Stimulated activated naive B cell treated with anti-CD40 and anti-IgM and Interleukin-4, amounts not matched to agents 10 μg/mL and 1 μg/mL and 100 μg/mL, for 72 hours (primary cell): ENCODE results near the gene MFSD6.
A peak's percentile ranks its signal among the peaks of the same experiment; 100 is the strongest.
"Not testable (repeated sequence)": the region's sequence is repeated elsewhere in the genome, so short reads cannot be mapped to it uniquely, and the experiment has no call there.

Experiments used
- ATAC-seq, 2 donors: fragments of 150-1000 bp; cut with Tn5 transposase; replicated peaks; 2 replicates each; pipeline ENCODE4 v1.10.0; 2021; ENCODE audit warnings: moderate library complexity in 1 of 2
- DNase-seq: peaks from one replicate; pipeline ENCODE4 v3.0.0; 2021
- H3K27ac Mint-ChIP-seq: one replicate; pipeline ENCODE4 v1.8.0; 2022; ENCODE audit warnings: mild to moderate bottlenecking, mixed read lengths
- H3K27me3 Mint-ChIP-seq, 2 donors: one replicate each; pipeline ENCODE4 v1.8.0; 2022; ENCODE audit warnings: mixed read lengths in 2 of 2
- H3K36me3 Mint-ChIP-seq, 2 donors: one replicate each; pipeline ENCODE4 v1.8.0; 2022; ENCODE audit warnings: mixed read lengths in 2 of 2, mild to moderate bottlenecking in 1 of 2
- H3K4me1 Mint-ChIP-seq, 2 donors: one replicate each; pipeline ENCODE4 v1.8.0; 2022; ENCODE audit warnings: mixed read lengths in 2 of 2, mild to moderate bottlenecking in 1 of 2
- H3K4me3 Mint-ChIP-seq, 2 donors: one replicate each; pipeline ENCODE4 v1.8.0; 2022; ENCODE audit warnings: mild to moderate bottlenecking in 2 of 2, mixed read lengths in 2 of 2, moderate library complexity in 1 of 2
- H3K9me3 Mint-ChIP-seq, 2 donors: one replicate each; pipeline ENCODE4 v1.8.0; 2022; ENCODE audit warnings: mixed read lengths in 2 of 2, mild to moderate bottlenecking in 1 of 2

Gene MFSD6

DNA sequence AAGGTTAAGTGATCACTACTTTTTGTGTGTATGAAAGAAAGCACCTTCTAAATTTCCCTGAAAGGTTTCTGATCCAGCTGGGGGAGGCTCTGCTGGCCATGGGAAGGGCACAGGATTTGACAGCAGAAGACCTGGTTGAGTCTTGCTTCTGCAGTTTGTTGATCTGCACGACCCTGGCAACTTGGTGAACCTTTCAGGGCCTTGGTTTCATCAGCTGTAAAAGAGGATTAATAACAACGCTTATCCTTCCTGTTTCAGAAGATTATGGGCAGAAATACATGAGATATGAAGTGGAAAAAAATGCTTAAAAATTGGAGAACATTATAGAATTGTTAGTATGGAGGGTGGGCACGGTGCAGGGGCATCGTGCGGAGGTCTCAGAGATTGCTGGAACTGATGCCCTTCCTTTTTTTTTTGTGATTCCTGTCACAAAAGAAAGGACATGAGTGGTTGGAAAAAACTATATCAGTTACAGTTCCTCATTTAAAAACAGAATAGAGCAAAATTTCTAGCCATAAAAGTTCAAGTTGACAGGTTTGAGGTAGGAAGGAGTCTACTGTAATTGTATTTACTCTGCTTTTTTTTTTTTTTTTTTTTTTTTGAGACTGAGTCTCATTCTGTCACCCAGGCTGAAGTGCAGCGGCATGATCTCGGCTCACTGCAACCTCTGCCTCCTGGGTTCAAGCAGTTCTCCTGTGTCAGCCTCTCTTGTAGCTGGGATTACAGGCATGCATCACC is 47.4 kb downstream of the MFSD6 start:
- Mint-ChIP-seq H3K9me3 (peaks cover 0 to 3% of the 10 kb centered on the region in 2 donors), H3K27me3 (no peaks in the 10 kb centered on the region), H3K36me3 (peaks cover 25 to 43% of the 10 kb centered on the region in 2 donors), H3K27ac (peak overlapping the region; percentile 75), H3K4me3 (peak overlapping the region; percentile 5 to 71), H3K4me1 (peaks cover 29 to 49% of the 10 kb centered on the region in 2 donors)
- DNase-seq (no peak), ATAC-seq (peak; percentile 60 to 76)

GRCh38 chr2:190456833-190457232 is 48.7 kb downstream of the MFSD6 start:
- no peak for DNase-seq
- Mint-ChIP-seq H3K36me3 (peaks cover 25 to 41% of the 10 kb centered on the region in 2 donors), H3K27ac (no peak overlapping the region), H3K4me1 (peaks cover 23 to 39% of the 10 kb centered on the region in 2 donors), H3K4me3 (no peak overlapping the region), H3K9me3 (peaks cover 0 to 3% of the 10 kb centered on the region in 2 donors), H3K27me3 (no peaks in the 10 kb centered on the region)
- no peak for ATAC-seq

- no peak for ATAC-seq
- H3K4me1 Mint-ChIP-seq, result peaks cover 23 to 38% of the 10 kb centered on the region in 2 donors
- no peaks in the 10 kb centered on the region for H3K27me3 Mint-ChIP-seq
- peaks cover 25 to 41% of the 10 kb centered on the region in 2 donors for H3K36me3 Mint-ChIP-seq
- DNase-seq, result no peak
- H3K27ac Mint-ChIP-seq, result no peak overlapping the region
- peaks cover 0 to 3% of the 10 kb centered on the region in 2 donors for H3K9me3 Mint-ChIP-seq
- H3K4me3 Mint-ChIP-seq, result no peak overlapping the region
Measured at GRCh38 chr2:190457256-190457655, 49.1 kb downstream of the MFSD6 start.

GRCh38 chr2:190458352-190459107 is 50.4 kb downstream of the MFSD6 start:
- no peak for DNase-seq
- H3K4me1 Mint-ChIP-seq, result peaks cover 21 to 39% of the 10 kb centered on the region in 2 donors
- peaks cover 19 to 42% of the 10 kb centered on the region in 2 donors for H3K36me3 Mint-ChIP-seq
- no peak overlapping the region for H3K4me3 Mint-ChIP-seq
- no peak overlapping the region for H3K27ac Mint-ChIP-seq
- ATAC-seq, result no peak
- peaks cover 0 to 3% of the 10 kb centered on the region in 2 donors for H3K9me3 Mint-ChIP-seq
- H3K27me3 Mint-ChIP-seq, result no peaks in the 10 kb centered on the region

GRCh38 chr2:190459881-190460280 is 51.7 kb downstream of the MFSD6 start:
- no peak overlapping the region for H3K27ac Mint-ChIP-seq
- DNase-seq, result no peak
- no peaks in the 10 kb centered on the region for H3K27me3 Mint-ChIP-seq

DNA sequence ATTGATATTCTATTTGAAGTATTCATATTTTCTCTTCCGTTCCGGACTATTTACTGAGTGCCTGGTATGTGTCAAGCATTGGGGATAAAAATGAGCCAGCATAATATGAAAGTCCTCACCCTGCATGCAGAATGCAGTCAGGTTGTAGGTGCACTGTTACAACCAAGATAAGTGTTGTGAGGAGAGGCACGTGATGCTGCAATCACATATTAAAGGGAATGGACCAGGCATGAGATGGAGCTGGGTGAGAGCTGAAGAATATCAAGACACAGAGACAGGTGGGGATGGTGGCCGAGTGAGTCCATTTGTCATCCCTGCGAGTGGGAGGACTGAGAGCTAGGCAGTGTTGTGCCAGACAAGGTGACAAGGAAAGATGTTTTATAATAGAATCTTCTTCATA is 52.3 kb downstream of the MFSD6 start:
- H3K27me3 Mint-ChIP-seq, result no peaks in the 10 kb centered on the region
- peaks cover 24 to 51% of the 10 kb centered on the region in 2 donors for H3K4me1 Mint-ChIP-seq
- H3K36me3 Mint-ChIP-seq, result peaks cover 14 to 30% of the 10 kb centered on the region in 2 donors
- no peak overlapping the region for H3K27ac Mint-ChIP-seq
- no peak for ATAC-seq
- peaks cover 0 to 1% of the 10 kb centered on the region in 2 donors for H3K9me3 Mint-ChIP-seq
- H3K4me3 Mint-ChIP-seq, result no peak overlapping the region
- DNase-seq, result no peak

More at GRCh38 chr2:190459881-190460280, 51.7 kb downstream of the MFSD6 start:
- Mint-ChIP-seq H3K4me1 (peaks cover 24 to 50% of the 10 kb centered on the region in 2 donors), H3K36me3 (peaks cover 14 to 33% of the 10 kb centered on the region in 2 donors), H3K9me3 (peaks cover 0 to 1% of the 10 kb centered on the region in 2 donors), H3K4me3 (no peak overlapping the region)
- no peak for ATAC-seq

DNA sequence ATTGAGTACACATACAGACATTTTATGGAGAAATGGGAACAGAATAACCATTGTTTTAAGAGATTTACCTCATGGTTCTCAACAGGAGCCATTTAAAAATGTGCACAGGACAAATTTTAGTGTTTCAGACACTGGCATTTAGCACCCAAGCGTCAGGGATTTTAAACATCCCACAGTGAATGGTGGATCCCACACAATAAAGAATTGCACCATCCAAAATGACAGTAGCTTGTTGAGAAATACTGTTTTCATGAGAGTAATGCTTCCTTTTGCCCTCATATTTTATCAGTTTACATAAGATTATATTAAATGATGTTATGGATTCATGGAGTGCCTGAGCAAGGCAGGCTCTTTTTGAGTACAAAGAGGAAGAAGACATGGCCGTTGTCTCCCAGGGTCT is 54.0 kb downstream of the MFSD6 start:
- Mint-ChIP-seq H3K4me1 (peaks cover 23 to 53% of the 10 kb centered on the region in 2 donors), H3K9me3 (peaks cover 0 to 1% of the 10 kb centered on the region in 2 donors), H3K27me3 (no peaks in the 10 kb centered on the region), H3K27ac (no peak overlapping the region), H3K4me3 (no peak overlapping the region), H3K36me3 (peaks cover 8 to 23% of the 10 kb centered on the region in 2 donors)
- DNase-seq (no peak), ATAC-seq (no peak)

- H3K36me3 Mint-ChIP-seq, result peaks cover 5 to 21% of the 10 kb centered on the region in 2 donors
- H3K4me3 Mint-ChIP-seq, result no peak overlapping the region
- ATAC-seq (no peak), DNase-seq (no peak)
- H3K9me3 Mint-ChIP-seq, result peaks cover 0 to 1% of the 10 kb centered on the region in 2 donors
- peaks cover 22 to 55% of the 10 kb centered on the region in 2 donors for H3K4me1 Mint-ChIP-seq
- no peaks in the 10 kb centered on the region for H3K27me3 Mint-ChIP-seq
- no peak overlapping the region for H3K27ac Mint-ChIP-seq
Measured at GRCh38 chr2:190462611-190463010, 54.5 kb downstream of the MFSD6 start.

DNA sequence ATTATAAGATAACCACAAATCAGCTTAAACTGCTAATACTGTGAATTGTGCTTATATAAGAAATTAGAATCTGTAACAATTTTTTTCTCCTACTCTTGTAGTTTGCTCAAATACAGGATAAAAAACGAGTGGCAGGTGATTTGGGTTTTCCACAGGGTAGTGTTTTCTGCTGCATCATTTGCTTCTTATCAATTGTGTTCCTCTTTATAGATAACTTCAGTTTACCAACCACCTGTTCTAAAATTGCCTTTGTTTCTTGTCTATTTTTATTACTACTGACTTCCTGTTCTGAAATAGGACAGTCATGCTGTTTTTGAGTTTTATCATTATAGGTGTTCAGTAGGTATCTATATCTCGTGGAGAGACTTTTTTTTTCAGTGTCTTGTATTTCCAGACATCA is 56.9 kb downstream of the MFSD6 start:
- Mint-ChIP-seq H3K36me3 (peaks cover 0 to 14% of the 10 kb centered on the region in 2 donors), H3K27ac (peak overlapping the region; percentile 42), H3K9me3 (no peaks in the 10 kb centered on the region), H3K4me3 (peak overlapping the region in 1 of 2 donors; percentile 9), H3K27me3 (no peaks in the 10 kb centered on the region), H3K4me1 (peaks cover 24 to 66% of the 10 kb centered on the region in 2 donors)
- peak; percentile 29 to 33 for ATAC-seq
- no peak for DNase-seq

- Mint-ChIP-seq H3K4me1 (peaks cover 23 to 61% of the 10 kb centered on the region in 2 donors), H3K27ac (peak overlapping the region; percentile 5), H3K4me3 (no peak overlapping the region), H3K9me3 (no peaks in the 10 kb centered on the region), H3K27me3 (no peaks in the 10 kb centered on the region), H3K36me3 (peaks cover 6 to 15% of the 10 kb centered on the region in 2 donors)
- DNase-seq, result no peak
- no peak for ATAC-seq
Measured at GRCh38 chr2:190466819-190467446, 58.8 kb downstream of the MFSD6 start.

GRCh38 chr2:190467575-190468083 is 59.5 kb downstream of the MFSD6 start:
- H3K4me1 Mint-ChIP-seq, result peaks cover 20 to 64% of the 10 kb centered on the region in 2 donors
- H3K27me3 Mint-ChIP-seq, result no peaks in the 10 kb centered on the region
- no peak overlapping the region for H3K27ac Mint-ChIP-seq
- H3K4me3 Mint-ChIP-seq, result no peak overlapping the region
- DNase-seq (no peak), ATAC-seq (no peak)
- H3K9me3 Mint-ChIP-seq, result peaks cover 3 to 4% of the 10 kb centered on the region in 2 donors
- H3K36me3 Mint-ChIP-seq, result peaks cover 11 to 18% of the 10 kb centered on the region in 2 donors

DNA sequence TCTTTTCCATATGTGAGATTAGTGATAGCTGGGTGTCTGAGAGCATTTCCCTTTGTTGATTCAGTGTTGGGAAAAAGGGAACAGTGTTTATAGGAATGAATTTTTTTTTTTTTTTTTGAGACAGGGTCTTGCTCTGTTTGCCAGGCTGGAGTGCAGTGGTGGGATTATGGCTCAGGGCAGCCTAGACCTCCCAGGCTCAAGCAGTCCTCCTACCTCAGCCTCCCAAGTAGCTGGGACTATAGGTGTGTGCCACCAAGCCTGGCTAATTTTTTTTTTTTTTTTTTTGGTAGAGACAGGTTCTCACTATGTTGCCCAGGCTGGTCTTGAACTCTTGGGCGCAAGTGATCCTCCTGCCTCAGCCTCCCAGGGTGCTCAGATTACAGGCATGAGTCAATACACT is 60.2 kb downstream of the MFSD6 start:
- not testable (repeated sequence) for ATAC-seq, H3K9me3 Mint-ChIP-seq, H3K27me3 Mint-ChIP-seq, H3K4me3 Mint-ChIP-seq, DNase-seq
- peak overlapping the region; percentile 1 for H3K27ac Mint-ChIP-seq
- H3K36me3 Mint-ChIP-seq, result peaks cover 11 to 16% of the 10 kb centered on the region in 2 donors
- H3K4me1 Mint-ChIP-seq, result peaks cover 20 to 60% of the 10 kb centered on the region in 2 donors

DNA sequence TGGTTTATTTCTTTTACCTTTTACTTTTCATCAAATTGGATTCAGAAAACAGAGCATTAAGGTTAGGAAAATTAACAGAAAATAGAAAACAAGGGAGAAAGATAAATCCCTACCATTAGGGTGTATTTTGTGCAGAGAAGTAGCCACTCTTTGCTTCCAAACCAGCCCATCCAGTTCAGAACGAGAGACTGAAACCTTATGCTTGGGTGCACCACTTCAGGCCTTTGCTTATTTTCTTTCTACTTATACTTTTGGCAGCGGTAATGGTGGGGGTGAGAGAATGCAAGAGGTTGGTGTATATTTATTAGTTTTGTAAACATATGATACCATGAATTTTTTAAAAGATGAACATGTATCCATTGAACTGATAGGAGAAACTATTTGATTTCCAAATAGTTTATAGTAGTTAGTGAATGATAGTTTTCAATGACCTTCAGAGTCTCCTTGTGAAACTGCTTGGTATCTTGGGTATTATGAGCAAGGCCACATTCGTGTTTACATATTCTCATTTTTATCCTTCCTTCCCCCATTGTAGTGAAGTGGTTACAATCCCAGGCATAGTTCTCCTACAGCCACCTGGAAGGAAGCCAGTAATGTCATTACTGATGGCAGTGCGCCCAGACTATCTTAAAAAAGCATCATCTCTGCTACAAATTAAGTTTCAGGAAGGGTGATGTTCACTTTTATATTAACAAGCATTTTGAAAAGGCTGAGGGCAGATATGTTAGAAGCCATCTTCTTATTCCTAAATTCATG is 60.8 kb downstream of the MFSD6 start:
- Mint-ChIP-seq H3K27me3 (no peaks in the 10 kb centered on the region), H3K9me3 (peaks cover 4 to 6% of the 10 kb centered on the region in 2 donors), H3K4me3 (no peak overlapping the region), H3K4me1 (peaks cover 20 to 58% of the 10 kb centered on the region in 2 donors), H3K27ac (no peak overlapping the region), H3K36me3 (peaks cover 13 to 20% of the 10 kb centered on the region in 2 donors)
- DNase-seq (no peak), ATAC-seq (no peak)
